ENCODE measurements around the gene AGTPBP1. TPM values are rescaled to one million over a fixed set of nuclear protein-coding genes. Genes with fewer than 3 reads are reported as not detected.
A peak's percentile ranks its signal among the peaks of the same experiment; 100 is the strongest.

Gene AGTPBP1
- polyA plus RNA-seq, 1 of the 3 experiments (the other 2 are of a cell fraction), result 3.8 TPM

- Histone ChIP-seq H3F3A (replicated peaks; ENCODE audit: insufficient read depth) (peaks cover 7% of the 10 kb centered on the region), H3K27ac (ENCODE audit: low read depth in 2 of 2, low read length in 1 of 2) (no peak overlapping the region), H3K79me2 (ENCODE audit: insufficient read depth) (no peaks in the 10 kb centered on the region), H3K9me2 (no peaks in the 10 kb centered on the region), H3K9ac (no peak overlapping the region), H3K36me3 (replicated peaks in 1 of 2; ENCODE audit: control insufficient read depth in 1 of 2, insufficient read depth in 2 of 2, low read length in 1 of 2) (peaks cover 0 to 6% of the 10 kb centered on the region in 2 experiments), H3K27me3 (ENCODE audit: insufficient read depth) (no peaks in the 10 kb centered on the region), H2AFZ (ENCODE audit: low read depth) (no peak overlapping the region), H3K4me3 (ENCODE audit: low read depth in 2 of 2, low read length in 1 of 2) (no peak overlapping the region), H4K20me1 (ENCODE audit: insufficient read depth) (no peaks in the 10 kb centered on the region), H3K4me2 (no peak overlapping the region), H3K4me1 (ENCODE audit: control insufficient read depth in 1 of 2, insufficient read depth in 2 of 2, low read depth in 1 of 2, low read length in 1 of 2) (peaks cover 11 to 13% of the 10 kb centered on the region in 2 experiments; a peak in 3 of 4 replicates), H3K9me3 (no peaks in the 10 kb centered on the region)
- ChIA-PET CTCF (interaction anchor here (3.1 kb wide), 1 partner anchor 9 kb away, joined by 12 read pairs; no protein-coding TSS in a partner anchor), POLR2A (no interaction called here)
- WGBS (ENCODE audit: low lambda C conversion rate), result 85% methylated on average over 3 of the region's 8 CpGs
- peak; percentile 26 for DNase-seq
- TF ChIP-seq GABPA (IDR thresholded peaks at IDR 0.05; ENCODE audit: low read depth) (no peak), FOXJ3 (CRISPR knock-in tag; IDR thresholded peaks at IDR 0.05) (no peak), CHD2 (IDR thresholded peaks at IDR 0.05; ENCODE audit: low read length, partially characterized antibody) (no peak), RFX5 (IDR thresholded peaks at IDR 0.05; ENCODE audit: low read length) (no peak), MAX (IDR thresholded peaks at IDR 0.05; ENCODE audit: low read depth) (no peak), NFIC (IDR thresholded peaks at IDR 0.05; ENCODE audit: borderline replicate concordance) (no peak), NRF1 (IDR thresholded peaks at IDR 0.05; ENCODE audit: low read depth, low read length) (no peak), ZBTB33 (IDR thresholded peaks at IDR 0.05; ENCODE audit: borderline replicate concordance, low read depth) (no peak), SMC3 (IDR thresholded peaks at IDR 0.05; ENCODE audit: low read depth, low read length) (no peak), RAD21 (IDR thresholded peaks at IDR 0.05; ENCODE audit: low read length) (no peak), IRF3 (IDR thresholded peaks at IDR 0.05; ENCODE audit: low read depth, low read length) (no peak), FOXM1 (IDR thresholded peaks at IDR 0.05; ENCODE audit: low read depth) (no peak)
Observed at GRCh38 chr9:85600675-85601263, 141.0 kb downstream of the AGTPBP1 start.

- Histone ChIP-seq H2AFZ (ENCODE audit: low read depth) (no peak overlapping the region), H3K9me2 (no peaks in the 10 kb centered on the region), H3K27me3 (ENCODE audit: insufficient read depth) (no peaks in the 10 kb centered on the region), H3K27ac (ENCODE audit: low read depth in 2 of 2, low read length in 1 of 2) (no peak overlapping the region; a peak in 1 of 4 replicates), H3K4me1 (ENCODE audit: control insufficient read depth in 1 of 2, insufficient read depth in 2 of 2, low read depth in 1 of 2, low read length in 1 of 2) (peaks cover 11 to 13% of the 10 kb centered on the region in 2 experiments; a peak in 3 of 4 replicates), H3K79me2 (ENCODE audit: insufficient read depth) (no peaks in the 10 kb centered on the region), H4K20me1 (ENCODE audit: insufficient read depth) (no peaks in the 10 kb centered on the region), H3K9me3 (no peaks in the 10 kb centered on the region), H3F3A (replicated peaks; ENCODE audit: insufficient read depth) (peaks cover 7% of the 10 kb centered on the region), H3K4me2 (no peak overlapping the region), H3K36me3 (replicated peaks in 1 of 2; ENCODE audit: control insufficient read depth in 1 of 2, insufficient read depth in 2 of 2, low read length in 1 of 2) (peaks cover 0 to 6% of the 10 kb centered on the region in 2 experiments), H3K4me3 (ENCODE audit: low read depth in 2 of 2, low read length in 1 of 2) (no peak overlapping the region), H3K9ac (no peak overlapping the region)
- ChIA-PET CTCF (interaction anchor here (3.1 kb wide), 1 partner anchor 10 kb away, joined by 12 read pairs; no protein-coding TSS in a partner anchor), POLR2A (no interaction called here)
- DNase-seq, result no peak
- WGBS (ENCODE audit: low lambda C conversion rate), result 62% methylated on average over 3 of the region's 3 CpGs
- TF ChIP-seq TCF12 (IDR thresholded peaks at IDR 0.05) (peak; percentile 24; the same call in 1 of the 2 replicates), POLR2AphosphoS5 (IDR thresholded peaks at IDR 0.05; ENCODE audit: low read depth, low read length) (no peak)
Observed at GRCh38 chr9:85599540-85600105, 142.1 kb downstream of the AGTPBP1 start.

Measured in SK-N-SH (cell line).